Stimulated activated CD4-positive, alpha-beta T cell treated with anti-CD3 and anti-CD28 coated beads, Interleukin-4, amount 100 ng/mL, for 48 hours (primary cell): ENCODE data around the gene EVI5L.

Experiments
- DNase-seq, 2 donors: peaks; one replicate each; pipeline ENCODE4 v3.0.0-alpha.2; 2020; ENCODE audit warnings: low read depth in 2 of 2

Gene EVI5L

DNA sequence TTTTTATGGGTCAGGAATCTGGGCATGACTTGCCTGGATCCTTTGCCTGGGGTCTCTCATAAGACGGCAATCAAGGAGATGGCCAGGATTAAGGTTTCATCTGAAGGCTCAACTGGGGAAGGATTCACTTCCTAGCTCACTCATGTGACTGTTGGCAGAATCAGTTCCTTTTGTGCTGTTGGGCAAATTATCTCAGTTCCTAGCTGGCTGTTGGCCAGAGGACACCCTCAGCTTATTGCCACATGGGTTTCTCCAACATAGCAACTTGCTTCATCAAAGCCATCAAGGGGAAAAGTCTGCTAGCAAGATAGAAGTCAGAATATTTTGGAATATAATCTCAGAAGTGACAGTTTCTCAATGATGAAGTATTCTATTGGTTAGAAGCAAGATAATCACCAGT is 12.2 kb upstream of the EVI5L start:
- DNase-seq, result no peak

- no peak for DNase-seq
These were observed 11.2 kb upstream of the EVI5L start for GRCh38 chr19:7818806-7819205.

GRCh38 chr19:7819337-7819736 is 10.7 kb upstream of the EVI5L start:
- DNase-seq, result no peak

GRCh38 chr19:7820588-7820987 is 9.4 kb upstream of the EVI5L start:
- DNase-seq, result no peak

- no peak for DNase-seq
These were observed 7.0 kb upstream of the EVI5L start for GRCh38 chr19:7822910-7823515.

- no peak for DNase-seq
These were observed 6.2 kb upstream of the EVI5L start for GRCh38 chr19:7823686-7824301.

DNA sequence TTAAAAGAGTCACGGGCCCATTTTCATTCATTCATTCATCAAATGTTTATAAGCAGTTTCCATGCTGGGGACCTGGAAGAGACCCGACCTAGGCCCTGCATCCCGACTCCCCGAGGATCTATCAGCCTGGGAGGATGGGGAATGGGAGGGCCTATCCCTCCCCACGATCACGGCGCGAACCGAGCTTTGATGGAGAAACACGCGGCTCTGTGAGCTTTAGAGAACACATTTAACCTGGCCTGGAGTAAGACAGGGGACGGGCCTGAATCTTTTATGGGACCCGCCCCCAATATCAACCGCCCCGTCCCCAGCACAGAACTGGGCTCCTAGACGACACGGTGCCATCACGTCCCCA is 875 bp upstream of the EVI5L start:
- DNase-seq, result no peak

DNA sequence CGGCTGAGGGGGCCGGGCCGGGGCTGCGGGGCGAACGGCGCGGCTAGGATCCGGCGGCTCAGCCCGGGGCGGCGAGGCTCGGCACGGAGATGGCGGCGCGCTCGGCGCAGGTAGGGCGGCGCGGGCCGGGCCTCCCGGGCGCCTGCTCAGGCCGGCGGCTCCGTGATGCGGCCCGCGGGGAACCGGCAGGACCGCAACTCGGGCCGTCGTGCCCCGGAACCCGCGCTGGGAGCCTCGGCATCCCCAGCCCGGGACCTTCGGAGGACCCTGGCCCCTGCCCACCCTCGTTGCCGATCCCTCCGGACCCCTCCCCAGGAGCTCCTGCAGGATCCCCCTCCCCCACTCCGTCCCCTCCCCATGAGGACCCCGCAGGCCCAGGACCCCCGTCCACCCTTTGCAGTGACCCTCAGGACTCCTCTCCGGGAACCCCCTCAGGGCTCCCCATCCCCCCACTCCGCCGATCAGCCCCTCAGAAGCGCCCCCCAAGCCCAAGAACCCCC is 304 bp downstream of the EVI5L start:
- no peak for DNase-seq

DNA sequence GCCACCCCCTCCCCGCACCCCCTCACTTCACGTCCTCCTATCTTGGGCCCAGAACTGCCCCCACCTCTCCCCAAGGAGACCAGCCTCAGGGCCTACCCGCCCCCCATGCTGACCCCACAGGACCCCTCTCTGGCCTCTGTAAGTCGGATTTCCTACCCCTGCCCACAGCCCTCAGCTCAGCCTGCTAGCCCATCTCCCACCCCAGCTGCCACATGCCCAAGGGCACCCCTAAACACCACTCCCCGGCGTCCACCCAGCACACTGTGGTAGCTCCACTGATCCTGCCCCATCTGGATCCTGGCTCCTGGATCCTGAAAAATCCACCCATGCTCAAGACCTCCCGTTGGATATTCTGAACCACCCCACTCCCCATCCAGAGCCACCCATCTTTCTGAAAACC is 805 bp downstream of the EVI5L start:
- no peak for DNase-seq

- no peak for DNase-seq
These were observed 1.4 kb downstream of the EVI5L start for GRCh38 chr19:7831452-7831851.

GRCh38 chr19:7832009-7832408 is 2.0 kb downstream of the EVI5L start:
- no peak for DNase-seq

GRCh38 chr19:7832781-7833180 is 2.8 kb downstream of the EVI5L start:
- no peak for DNase-seq

GRCh38 chr19:7833225-7834099 is 3.4 kb downstream of the EVI5L start:
- no peak for DNase-seq

- no peak for DNase-seq
These were observed 9.5 kb downstream of the EVI5L start for GRCh38 chr19:7839476-7839875.

DNA sequence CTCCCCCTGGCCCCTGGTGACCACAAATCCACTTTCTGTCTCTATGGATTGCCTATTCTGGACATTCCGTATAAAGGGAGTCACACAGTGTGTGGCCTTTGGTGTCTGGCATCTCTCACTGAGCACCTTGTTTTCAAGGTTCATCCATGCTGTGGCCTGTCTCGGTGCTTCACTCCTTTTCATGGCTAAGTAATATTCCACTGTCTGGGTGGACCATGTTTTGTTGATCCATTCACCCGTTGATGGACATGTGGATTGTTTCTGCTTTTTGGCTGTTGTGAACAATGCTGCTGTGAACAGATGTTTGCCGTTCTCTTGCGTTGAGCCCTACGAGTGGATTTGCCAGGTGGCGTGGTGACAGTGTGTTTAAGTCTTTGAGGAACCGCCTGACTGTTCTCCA is 10.6 kb downstream of the EVI5L start:
- DNase-seq, result no peak

DNA sequence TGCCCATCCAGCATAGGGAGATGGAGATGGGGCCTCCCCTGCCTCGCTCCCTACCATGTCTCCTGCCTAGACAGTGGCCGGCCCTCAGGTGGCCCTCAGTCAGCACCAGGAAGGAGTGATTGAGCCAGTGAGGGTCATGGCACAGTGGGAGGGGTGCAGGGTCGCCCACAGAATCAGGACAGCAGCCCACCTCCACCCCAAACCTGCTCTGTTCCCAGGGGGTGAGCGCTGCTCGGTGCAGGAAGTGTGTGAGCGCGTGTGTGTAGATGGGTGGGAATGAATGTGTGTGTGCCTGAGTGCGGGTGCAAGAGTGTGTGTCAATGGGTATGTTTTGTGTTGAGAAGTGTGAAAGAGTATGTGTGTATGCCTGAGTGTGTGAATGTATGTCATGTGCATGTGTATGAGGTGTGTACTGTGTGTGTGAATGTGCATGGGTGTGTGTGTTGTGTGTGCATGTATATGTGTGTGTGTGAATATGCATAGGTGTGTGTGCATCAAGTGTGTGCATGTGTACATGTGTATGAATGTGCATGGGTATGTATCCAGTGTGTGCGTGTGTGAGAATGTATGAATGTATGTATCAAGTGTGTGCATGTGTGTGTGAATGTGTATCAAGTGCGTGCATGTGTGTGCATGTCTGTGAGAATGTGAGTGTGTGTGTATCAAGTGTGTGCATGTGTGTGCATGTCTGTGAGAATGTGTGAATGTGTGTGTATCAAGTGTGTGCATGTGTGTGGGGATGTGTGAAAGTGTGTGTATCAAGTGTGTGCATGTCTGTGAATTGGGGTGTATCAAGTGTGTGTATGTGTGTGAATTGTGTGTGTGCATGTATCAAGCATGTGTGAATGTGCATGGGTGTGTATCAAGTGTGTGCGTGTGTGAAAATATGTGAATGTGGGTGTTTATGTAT is 12.0 kb downstream of the EVI5L start:
- DNase-seq, result no peak

- DNase-seq, result no peak
These were observed 12.8 kb downstream of the EVI5L start for GRCh38 chr19:7842661-7843294.

GRCh38 chr19:7843521-7843920 is 13.5 kb downstream of the EVI5L start:
- DNase-seq, result no peak

DNA sequence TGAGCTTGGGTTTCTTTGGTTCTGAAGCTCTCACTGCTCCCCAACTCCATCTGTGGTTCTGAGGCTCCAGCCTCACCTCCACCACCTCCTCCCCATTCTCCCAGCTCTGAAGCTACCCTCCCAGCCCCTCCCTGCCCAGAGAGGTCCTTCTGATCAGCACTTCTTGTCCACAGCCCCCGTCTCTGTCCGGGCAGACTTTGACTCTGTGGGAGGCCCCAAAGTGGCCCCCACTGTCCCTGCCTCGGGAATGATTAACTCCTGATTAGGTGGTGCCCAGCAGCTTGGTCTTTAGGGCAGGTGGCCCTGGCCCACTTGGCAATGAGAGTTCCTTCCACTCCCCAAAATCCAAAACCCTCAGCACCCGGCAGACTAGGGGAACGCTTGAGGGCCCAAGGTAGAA is 14.4 kb downstream of the EVI5L start:
- DNase-seq, result no peak

DNA sequence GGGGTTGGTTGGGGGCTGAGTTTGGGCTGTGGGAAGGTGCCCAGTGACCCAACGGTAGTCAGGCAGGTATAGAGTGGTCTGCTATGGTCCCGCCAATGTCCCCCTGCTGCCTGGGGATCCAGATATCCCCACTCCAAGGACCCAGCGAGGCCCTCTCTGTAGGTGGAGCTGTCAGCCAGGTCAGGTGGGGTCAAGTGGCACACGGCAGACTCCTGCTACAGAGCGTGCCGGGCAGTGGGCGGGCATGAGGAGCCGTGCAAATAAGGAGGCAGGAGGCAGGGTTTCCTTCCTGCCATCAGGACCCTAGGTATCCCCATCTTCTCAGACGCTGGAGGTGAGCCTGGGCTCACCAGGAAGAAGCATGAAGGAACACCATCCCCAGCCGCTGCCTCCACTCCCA is 14.9 kb downstream of the EVI5L start:
- DNase-seq, result no peak

- DNase-seq, result no peak
These were observed 15.6 kb downstream of the EVI5L start for GRCh38 chr19:7845390-7846154.
